Thymus (tissue), 11 donors: ENCODE results near the gene NIFK. TPM values are rescaled to one million over a fixed set of nuclear protein-coding genes. Genes with fewer than 3 reads are reported as not detected.
"Not testable (repeated sequence)": the region's sequence is repeated elsewhere in the genome, so short reads cannot be mapped to it uniquely, and the experiment has no call there.

Experiments
- DNase-seq, 9 donors: peaks; one replicate each; pipeline ENCODE4 v3.0.0-alpha.2; 2013; ENCODE audit warnings: low spot score in 9 of 9, low read depth in 6 of 9, missing footprints in 1 of 9
- H3K27ac ChIP-seq, 2 donors: one replicate each; pipeline ENCODE4 v1.5.1; 2013; ENCODE audit warnings: control low read depth in 1 of 2, low read depth in 1 of 2, low read length in 1 of 2, mild to moderate bottlenecking in 1 of 2, moderate library complexity in 1 of 2
- H3K27me3 ChIP-seq, 2 donors: one replicate each; pipeline ENCODE4 v1.5.1; 2013; ENCODE audit warnings: low read length in 1 of 2; ENCODE audit not compliant: control insufficient read depth in 2 of 2, insufficient read depth in 1 of 2
- H3K36me3 ChIP-seq, 2 donors: one replicate each; pipeline ENCODE4 v1.5.1; 2013; ENCODE audit warnings: low read length in 1 of 2, mild to moderate bottlenecking in 1 of 2, moderate library complexity in 1 of 2; ENCODE audit not compliant: control insufficient read depth in 2 of 2, insufficient read depth in 2 of 2
- H3K4me1 ChIP-seq, 2 donors: one replicate each; pipeline ENCODE4 v1.5.1; 2013; ENCODE audit warnings: low read length in 2 of 2; ENCODE audit not compliant: control insufficient read depth in 2 of 2, insufficient read depth in 2 of 2
- H3K4me3 ChIP-seq, 2 donors: one replicate each; pipeline ENCODE4 v1.5.1; 2013; ENCODE audit warnings: low read length in 2 of 2, control low read depth in 1 of 2, mild to moderate bottlenecking in 1 of 2
- H3K9me3 ChIP-seq, 2 donors: one replicate each; pipeline ENCODE4 v1.5.1; 2013; ENCODE audit warnings: low read length in 1 of 2, mild to moderate bottlenecking in 1 of 2; ENCODE audit not compliant: control insufficient read depth in 2 of 2, insufficient read depth in 1 of 2
- WGBS: extraction: QIAGEN DNeasy Blood & Tissue Kit; methylation state at CpG from one replicate; pipeline ENCODE4 v1.1.7; 2013; 5-methylcytosine and 5-hydroxymethylcytosine counted together
- polyA plus RNA-seq: library from polyadenylated mRNA; stranded (reverse); fragments of 200-250 nt; gene quantifications from one replicate; pipeline ENCODE4 v1.2.3, GENCODE V29; 2013
- total RNA-seq: library from RNA; stranded (reverse); fragments of 120-200 nt; gene quantifications from one replicate; pipeline ENCODE4 v1.2.4, GENCODE V29; 2013
- donor health status: healthy.

The NIFK gene
- total and polyA plus RNA-seq, 2 donors = 74.4 to 75.4 TPM

DNA sequence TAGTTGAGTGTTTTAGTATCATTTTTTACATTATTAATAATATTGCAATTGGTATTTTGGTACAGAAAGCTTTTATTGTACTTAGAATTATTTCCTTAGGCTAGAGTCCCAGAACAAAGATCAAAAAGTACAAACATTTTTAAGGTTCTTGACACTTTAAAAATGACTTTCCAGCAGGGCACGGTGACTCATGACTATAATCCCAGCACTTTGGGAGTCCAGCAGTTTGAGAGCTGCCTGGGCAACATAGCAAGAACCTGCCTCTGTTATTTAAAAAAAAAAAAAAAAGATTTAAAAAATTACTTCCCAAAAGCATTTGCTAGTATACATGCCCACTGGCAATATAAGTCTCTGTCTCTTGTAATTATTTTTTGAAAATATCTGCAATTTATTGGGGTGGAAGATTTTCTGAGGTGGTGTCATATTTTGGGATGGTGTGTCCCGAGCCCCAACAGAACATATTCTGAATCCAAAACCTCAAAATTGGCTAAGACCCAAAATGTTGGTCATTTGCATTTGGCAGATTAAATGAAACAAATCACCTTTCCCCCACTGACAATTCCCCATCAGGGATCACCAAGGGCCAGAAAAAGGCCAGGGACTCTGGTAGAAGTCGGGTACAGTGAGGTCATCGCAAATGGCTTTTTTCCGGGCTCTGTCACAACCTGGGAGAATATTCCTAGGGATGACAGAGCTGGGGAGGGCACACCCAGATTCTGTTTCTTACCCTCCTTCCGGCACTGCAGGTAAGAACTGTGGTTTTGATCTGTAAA is 42.1 kb downstream of the NIFK start:
- Histone ChIP-seq H3K4me1 (peaks cover 0 to 6% of the 10 kb centered on the region in 2 donors), H3K27ac (no peak overlapping the region), H3K9me3 (peaks cover 0 to 4% of the 10 kb centered on the region in 2 donors), H3K36me3 (no peaks in the 10 kb centered on the region), H3K27me3 (no peaks in the 10 kb centered on the region), H3K4me3 (no peak overlapping the region)
- DNase-seq = no peak
- 90% methylated on average over 6 of the region's 6 CpGs for WGBS

DNA sequence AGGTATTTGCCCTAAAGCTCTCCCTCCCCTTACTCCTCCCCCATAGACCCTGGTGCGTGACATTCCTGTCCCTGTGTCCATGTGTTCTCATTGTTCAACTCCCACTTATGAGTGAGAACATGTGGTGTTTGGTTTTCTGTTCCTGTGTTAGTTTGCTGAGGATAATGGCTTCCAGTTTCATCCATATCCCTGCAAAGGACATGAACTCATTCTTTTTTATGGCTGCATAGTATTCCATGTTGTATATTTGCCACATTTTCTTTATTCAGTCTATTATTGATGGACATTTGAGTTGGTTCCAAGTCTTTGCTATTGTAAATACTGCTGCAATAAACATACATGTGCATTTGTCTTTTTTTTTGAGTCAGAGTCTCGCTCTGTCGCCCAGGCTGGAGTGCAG is 46.1 kb downstream of the NIFK start:
- not testable (repeated sequence) for H3K9me3 ChIP-seq, H3K27me3 ChIP-seq, H3K4me3 ChIP-seq, H3K36me3 ChIP-seq, H3K4me1 ChIP-seq, H3K27ac ChIP-seq, DNase-seq
- WGBS = 98% methylated on average over 3 of the region's 3 CpGs

DNA sequence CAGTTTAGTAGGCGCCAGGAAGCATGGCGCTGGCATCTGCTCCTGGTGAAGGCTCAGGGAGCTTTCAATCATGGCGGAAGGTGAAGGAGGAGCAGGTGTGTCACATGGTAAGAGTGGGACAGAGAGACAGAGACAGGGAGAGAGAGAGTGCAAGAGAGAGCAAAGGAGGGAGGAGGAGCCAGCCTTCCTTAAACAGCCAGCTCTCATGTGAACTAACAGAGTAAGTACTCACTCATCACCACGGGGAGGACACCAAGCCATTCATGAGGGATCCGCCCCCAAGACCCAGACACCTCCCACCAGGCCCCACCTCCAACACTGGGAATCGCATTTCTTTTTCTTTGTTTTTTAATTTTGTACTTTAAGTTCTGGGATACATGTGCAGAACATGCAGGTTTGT is 46.6 kb downstream of the NIFK start:
- H3K27me3 ChIP-seq = no peaks in the 10 kb centered on the region
- H3K36me3 ChIP-seq = no peaks in the 10 kb centered on the region
- H3K9me3 ChIP-seq = peaks cover 0 to 4% of the 10 kb centered on the region in 2 donors
- H3K4me3 ChIP-seq = no peak overlapping the region
- 96% methylated on average over 6 of the region's 6 CpGs for WGBS
- no peaks in the 10 kb centered on the region for H3K4me1 ChIP-seq
- no peak overlapping the region for H3K27ac ChIP-seq
- DNase-seq = no peak

DNA sequence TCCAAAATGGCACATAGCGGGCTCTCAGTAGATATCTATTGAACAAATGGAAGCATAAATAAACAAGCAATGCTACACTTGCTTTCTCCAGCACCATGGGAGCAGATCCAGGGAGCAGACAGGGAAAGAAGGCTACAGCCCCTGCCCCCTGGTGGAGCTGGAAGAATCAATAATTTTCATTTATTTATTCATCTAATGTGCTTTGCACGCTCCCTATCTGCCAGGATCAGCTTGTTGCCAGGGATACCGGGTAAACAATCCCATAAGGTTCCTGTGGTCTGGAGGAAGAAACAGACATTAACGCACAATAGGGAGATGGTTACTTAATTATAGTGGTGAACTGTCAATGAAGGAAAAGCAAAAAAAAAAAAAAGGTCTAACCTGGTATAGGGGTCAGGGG is 47.3 kb downstream of the NIFK start:
- no peak overlapping the region for H3K27ac ChIP-seq
- no peak for DNase-seq

DNA sequence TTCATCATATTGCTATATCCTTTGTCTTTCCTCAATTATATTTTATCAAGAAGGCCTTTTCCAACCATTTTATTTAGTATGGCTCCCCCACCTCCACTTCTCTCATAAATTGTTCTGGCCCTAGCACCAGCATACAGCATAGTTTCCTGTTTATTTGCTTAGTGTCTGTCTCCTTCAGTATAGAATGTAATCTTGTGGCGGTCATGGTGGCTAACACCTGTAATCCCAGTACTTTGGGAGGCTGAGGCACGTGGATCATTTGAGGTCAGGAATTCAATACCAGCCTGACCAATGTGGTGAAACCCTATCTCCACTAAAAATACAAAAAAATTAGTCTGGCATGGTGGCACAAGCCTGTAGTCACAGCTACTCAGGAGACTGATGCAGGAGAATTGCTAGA is 47.9 kb downstream of the NIFK start:
- no peak for DNase-seq
- Histone ChIP-seq H3K4me1 (no peaks in the 10 kb centered on the region), H3K36me3 (no peaks in the 10 kb centered on the region), H3K4me3 (no peak overlapping the region), H3K27me3 (no peaks in the 10 kb centered on the region), H3K27ac (no peak overlapping the region), H3K9me3 (peaks cover 0 to 4% of the 10 kb centered on the region in 2 donors)
- 94% methylated on average over 2 of the region's 2 CpGs for WGBS

More for the DNA sequence above, 47.3 kb downstream of the NIFK start:
- WGBS = 94% methylated on average over 4 of the region's 4 CpGs
- H3K4me3 ChIP-seq = no peak overlapping the region
- H3K36me3 ChIP-seq = no peaks in the 10 kb centered on the region
- H3K27me3 ChIP-seq = no peaks in the 10 kb centered on the region
- H3K4me1 ChIP-seq = no peaks in the 10 kb centered on the region
- H3K9me3 ChIP-seq = peaks cover 0 to 4% of the 10 kb centered on the region in 2 donors

DNA sequence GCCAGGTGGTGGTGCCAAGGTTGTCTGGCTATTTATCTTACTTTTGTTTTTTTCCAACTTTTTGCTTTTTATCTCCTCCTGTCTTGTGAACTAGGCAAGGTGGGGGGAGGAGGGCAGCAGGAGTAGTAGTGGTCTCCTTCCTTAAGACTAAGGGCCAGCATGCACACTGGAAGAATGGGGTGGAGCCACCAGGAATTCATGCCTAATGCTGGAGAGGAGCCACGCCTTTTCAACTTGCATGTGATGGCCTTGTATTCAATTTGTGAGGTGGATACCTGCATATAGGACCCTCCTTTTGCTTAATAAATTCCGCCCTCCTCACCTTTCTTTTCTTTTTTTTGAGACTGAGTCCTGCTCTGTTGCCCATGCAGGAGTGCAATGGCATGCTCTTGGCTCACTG is 49.8 kb downstream of the NIFK start:
- no peak overlapping the region for H3K27ac ChIP-seq
- peaks cover 1 to 21% of the 10 kb centered on the region in 2 donors for H3K9me3 ChIP-seq
- no peaks in the 10 kb centered on the region for H3K4me1 ChIP-seq
- H3K27me3 ChIP-seq = no peaks in the 10 kb centered on the region
- no peak overlapping the region for H3K4me3 ChIP-seq
- 97% methylated on average over 2 of the region's 2 CpGs for WGBS
- DNase-seq = no peak
- no peaks in the 10 kb centered on the region for H3K36me3 ChIP-seq

DNA sequence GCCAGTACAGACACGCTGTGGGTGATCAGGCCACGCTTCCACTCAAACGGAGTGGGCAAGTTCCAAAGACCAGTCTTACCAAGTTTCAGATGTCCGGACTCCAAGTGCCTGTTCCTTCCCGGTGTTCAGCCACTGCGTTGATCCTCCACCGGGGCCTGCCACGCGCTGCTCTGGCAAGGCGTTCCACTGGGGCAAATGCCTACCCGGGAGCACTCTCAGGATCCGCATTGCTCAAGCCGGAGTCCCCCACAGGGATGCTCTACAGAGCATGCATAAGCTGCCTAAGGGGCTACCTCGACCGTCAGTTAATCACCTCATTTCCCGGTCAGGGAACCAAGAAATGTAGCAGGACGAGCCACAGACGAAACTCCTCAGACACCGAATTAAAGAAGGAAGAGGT is 50.5 kb downstream of the NIFK start:
- no peak for DNase-seq
- no peak overlapping the region for H3K4me3 ChIP-seq

DNA sequence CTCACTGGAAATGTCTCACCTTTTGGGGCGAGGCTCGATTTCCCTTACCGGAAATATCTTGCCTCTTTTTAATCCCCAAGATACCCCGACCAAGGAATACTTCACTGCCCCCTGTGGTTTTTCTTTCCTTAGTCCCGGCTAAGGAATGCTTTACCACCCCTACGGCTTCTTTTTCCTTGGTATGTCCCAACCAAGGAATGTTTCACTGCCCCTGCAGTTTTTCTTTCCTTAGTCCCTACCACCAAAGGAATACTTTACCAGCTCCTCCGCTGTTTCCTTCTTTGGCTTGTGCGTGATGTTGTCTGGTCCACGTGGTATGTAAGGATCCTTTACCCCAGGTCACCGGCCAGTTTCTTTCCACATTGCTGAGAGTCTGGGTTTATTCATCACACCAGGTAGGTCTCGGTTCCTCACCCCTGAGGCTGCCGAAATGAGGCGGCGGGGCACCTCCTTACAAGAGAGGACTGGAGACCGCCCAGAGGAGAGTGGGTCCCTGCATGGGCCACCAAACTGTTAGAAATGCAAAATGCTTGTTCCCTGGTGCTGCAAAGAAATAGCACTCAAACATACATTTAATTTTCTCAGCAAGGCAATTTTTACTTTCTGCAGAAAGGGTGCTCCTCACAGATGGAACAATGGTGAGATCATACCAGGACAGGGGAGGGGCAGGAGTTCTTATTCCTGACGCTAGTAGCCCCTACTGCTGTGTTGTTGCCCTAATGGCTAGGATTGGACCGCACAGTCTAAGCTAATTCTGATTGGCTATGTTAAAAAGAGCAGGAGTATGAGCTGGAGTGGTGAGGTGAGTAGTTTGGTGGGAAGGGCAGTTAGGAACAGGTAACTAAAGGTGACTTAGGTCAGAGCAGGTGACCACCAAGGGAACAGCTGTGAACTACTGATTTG is 54.0 kb downstream of the NIFK start:
- Histone ChIP-seq H3K4me1 (no peaks in the 10 kb centered on the region), H3K36me3 (no peaks in the 10 kb centered on the region), H3K27ac (no peak overlapping the region), H3K4me3 (no peak overlapping the region), H3K9me3 (peaks cover 1 to 17% of the 10 kb centered on the region in 2 donors), H3K27me3 (no peaks in the 10 kb centered on the region)
- 96% methylated on average over 17 of the region's 17 CpGs for WGBS
- DNase-seq = no peak

More for the DNA sequence above, 50.5 kb downstream of the NIFK start:
- Histone ChIP-seq H3K4me1 (no peaks in the 10 kb centered on the region), H3K27me3 (no peaks in the 10 kb centered on the region), H3K36me3 (no peaks in the 10 kb centered on the region), H3K9me3 (peaks cover 1 to 21% of the 10 kb centered on the region in 2 donors), H3K27ac (no peak overlapping the region)
- WGBS = 96% methylated on average over 19 of the region's 19 CpGs

DNA sequence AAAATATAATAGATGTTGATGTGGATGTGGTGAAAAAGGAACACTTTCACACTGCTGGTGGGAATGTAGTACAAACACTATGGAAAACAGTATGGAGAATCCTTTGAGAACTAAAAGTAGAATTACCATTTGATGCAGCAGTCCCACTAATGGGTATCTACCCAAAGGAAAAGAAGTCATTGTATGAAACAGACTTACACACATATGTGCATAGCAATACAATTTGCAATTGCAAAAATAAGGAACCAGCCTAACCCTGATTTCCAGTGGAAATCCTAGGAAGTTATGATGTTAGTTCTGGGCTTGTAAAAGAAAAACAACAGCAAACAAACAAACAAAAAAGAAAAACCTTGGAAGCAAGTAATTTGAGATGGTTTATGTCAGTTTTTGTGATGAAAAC is 58.8 kb downstream of the NIFK start:
- Histone ChIP-seq H3K36me3 (no peaks in the 10 kb centered on the region), H3K4me3 (no peak overlapping the region), H3K27me3 (no peaks in the 10 kb centered on the region), H3K9me3 (peaks cover 1 to 18% of the 10 kb centered on the region in 2 donors), H3K27ac (no peak overlapping the region), H3K4me1 (no peaks in the 10 kb centered on the region)
- DNase-seq = no peak
